HG02588 (cell line): ENCODE data around the gene MMP27.
A peak's percentile ranks its signal among the peaks of the same experiment; 100 is the strongest.

Experiments
- ATAC-seq: cut with Tn5 transposase; IDR thresholded peaks from one replicate; pipeline ENCODE4 v1.9.1; 2021; ENCODE audit warnings: mild to moderate bottlenecking, moderate library complexity; ENCODE audit not compliant: unreplicated experiment

MMP27 gene

DNA sequence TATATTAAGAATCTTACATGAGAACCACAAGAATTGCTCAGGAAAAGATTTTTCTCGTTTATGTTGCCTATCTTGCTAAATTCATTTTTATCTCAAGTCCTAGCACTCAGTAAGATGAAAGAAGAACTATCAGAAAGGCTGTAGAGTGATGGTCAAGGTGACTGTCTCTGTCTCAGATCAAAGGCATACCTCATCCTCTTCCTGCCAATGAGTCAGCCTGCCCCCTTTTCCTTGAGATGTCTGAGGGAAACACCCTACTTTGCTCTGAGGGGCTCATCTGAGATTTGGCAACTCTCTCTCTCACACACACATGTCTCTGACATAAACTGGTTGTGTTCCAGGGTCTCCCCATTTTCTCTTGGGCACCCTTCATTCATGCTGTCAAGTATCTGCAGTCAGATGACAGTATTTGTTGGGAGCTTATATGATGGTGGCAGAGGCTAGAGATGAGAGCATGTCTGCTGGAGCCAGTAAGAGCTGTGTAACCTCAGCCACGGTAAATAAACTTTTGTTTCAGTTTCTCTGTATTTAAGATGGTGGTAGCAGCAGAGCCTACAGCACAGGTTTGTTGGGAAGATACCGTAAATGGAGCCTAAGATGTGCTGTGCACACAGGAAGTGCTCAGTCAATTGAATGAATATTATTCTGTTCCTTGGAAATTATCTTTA, 1.6 kb downstream of the MMP27 start:
- ATAC-seq = no peak

DNA sequence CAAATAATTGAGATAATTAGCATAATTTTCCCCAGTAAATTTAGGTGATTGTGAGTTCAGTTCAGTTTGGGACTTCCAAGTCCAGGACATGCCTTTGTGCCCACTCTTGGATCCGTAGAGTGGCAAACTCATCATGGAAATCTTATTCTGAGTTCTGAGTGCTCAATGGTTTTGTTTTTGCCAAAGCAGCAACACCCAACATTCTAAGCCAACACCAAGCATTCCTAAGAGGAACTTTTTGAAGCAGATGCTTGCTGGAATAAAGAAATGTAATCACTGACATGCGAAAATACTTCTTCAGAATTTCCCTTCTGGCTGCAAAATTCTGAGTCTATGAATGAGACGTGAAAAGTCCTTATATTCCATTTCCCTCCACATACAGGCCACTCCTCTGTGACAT, 10.4 kb downstream of the MMP27 start:
- no peak for ATAC-seq

DNA sequence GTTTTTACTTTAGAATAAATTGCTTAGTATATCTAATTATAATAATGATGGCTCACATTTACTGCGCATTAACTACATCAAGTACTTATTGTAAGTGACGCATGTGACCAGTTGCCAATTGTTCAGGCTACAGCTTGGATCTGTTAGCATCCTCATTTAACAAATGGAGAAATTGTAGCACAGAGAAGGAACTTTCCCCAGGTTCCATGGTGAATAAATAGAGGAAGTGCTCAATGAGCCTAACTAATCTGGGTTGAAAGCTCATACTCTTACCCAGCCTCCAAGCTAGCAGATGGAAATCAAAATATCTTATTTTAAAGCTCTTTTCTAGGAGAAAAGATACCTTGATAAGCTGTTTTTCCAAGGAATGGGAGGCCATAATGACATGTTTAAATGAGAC, 19.8 kb downstream of the MMP27 start:
- ATAC-seq = no peak

- ATAC-seq = no peak
Measured at GRCh38 chr11:102685338-102685737, 20.2 kb downstream of the MMP27 start.

DNA sequence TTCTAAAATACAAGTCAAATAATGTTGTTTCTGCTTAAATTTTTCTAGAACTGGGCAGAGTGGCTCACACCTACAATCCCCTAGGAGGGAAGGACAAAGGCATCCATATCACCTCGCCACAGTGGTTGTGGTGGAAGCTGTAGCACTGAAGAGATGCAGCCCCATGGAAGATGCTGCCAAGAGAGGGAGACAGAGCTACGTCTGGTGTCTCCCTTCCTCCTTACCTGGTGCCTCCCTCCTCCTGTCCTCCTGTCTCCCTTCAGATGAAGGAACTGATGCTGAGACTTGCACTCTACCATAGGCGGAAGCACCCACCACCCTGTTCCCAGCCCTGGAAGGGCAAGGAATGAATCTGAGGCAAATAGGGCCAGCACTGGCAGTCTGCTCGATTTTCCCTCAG, 22.3 kb downstream of the MMP27 start:
- no peak for ATAC-seq

GRCh38 chr11:102680945-102681344, 24.6 kb downstream of the MMP27 start:
- ATAC-seq = no peak

DNA sequence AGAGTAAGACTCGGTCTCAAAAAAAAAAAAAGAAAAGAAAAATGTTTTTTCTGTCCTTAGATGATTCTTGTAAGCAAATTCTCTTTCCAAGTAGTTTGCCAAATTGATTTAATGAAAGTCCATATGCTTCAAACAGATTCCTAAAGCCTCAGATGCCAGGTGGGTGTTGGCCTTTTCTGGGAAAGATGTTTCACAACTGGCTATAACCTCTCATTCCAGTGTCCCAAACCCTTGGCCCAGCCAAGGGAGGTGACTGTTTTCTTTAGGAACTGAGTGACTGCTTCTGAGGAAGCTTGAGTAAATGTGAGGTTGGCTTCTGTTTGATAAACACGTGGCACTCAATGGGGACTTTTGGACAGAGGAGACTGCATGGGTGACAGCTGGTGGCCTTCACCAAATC, 27.5 kb downstream of the MMP27 start:
- no peak for ATAC-seq

DNA sequence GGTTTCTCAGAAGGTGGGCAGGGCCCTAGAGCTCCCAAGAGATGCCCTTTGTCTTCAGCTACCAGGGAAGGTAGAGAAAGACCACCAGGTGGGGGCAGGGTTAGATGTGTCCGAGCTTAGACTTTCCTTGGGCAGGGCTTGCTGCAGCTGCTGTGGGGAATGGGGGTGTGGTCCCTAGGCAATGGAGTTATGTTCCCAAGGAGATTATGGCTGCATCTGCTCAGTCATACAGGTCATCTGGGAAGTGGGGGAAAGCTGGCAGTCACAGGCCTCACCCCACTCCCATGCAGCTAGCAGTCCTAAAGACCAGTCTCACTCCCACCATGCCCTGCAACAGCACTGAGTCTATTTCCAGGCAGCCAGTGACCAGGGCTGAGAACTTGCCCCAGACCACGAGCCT, 29.5 kb downstream of the MMP27 start:
- ATAC-seq = no peak

GRCh38 chr11:102669664-102670063, 35.9 kb downstream of the MMP27 start:
- peak; percentile 67 for ATAC-seq

DNA sequence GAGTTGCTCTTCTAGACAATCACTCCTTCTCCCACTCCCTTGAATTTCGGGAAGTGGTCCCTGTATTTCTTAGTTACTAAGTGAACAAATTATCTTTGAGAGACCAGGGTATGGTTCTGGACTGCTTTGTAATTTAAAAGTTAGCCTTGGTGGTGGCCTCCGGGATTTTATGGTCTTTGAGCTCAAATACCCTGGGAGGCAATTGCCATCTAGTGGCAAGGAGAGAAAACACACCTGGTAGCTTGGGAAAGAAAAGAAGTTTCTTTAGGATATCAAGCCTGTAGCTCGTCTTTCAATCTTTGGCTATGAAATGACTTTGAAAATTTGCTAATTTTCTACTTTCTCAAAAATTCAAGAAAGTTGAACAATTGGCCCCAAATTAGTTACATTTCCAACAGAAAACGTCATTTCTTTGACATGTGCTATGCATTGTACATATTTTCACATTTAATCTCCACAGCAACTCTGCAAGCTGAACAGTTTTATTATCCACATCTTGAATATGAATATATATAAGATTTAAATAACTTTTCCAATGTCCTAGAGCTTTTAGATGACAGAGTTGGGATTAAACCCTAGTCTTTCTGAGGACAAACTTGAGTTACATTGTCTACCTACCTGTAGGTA, 39.1 kb downstream of the MMP27 start:
- ATAC-seq = no peak

DNA sequence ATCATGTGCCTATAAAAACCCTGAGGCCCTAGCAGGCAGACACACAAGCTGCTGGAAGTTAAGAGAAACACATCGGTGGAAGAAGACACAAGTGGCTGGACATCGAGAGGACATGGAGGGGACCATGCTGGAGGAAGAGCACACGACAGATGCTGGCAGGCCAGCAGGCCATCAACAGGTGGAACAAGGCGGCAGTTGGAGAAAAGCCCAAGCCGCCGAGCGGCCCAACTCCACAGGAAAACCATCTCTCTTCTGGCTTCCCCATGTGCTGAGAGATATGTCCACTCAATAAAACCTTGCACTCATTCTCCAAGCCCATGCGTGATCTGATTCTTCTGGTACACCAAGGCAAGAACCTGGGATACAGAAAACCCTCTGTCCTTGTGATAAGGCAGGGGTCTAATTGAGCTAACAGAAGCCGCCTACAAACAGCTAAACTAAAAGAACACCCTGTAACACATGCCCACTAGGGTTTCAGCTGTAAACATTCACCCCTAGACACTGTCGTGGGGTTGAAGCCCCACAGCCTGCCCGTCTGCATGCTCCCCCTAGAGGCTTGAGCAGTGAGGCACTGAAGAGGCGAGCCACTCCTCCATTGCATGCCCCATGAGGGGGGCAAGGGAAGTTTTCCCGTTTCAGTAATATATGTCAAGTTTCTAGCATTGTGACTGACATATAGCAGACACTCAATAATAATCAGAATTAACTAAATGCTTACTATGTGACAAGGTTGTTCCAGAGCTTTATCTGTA, 41.4 kb downstream of the MMP27 start:
- ATAC-seq = no peak

DNA sequence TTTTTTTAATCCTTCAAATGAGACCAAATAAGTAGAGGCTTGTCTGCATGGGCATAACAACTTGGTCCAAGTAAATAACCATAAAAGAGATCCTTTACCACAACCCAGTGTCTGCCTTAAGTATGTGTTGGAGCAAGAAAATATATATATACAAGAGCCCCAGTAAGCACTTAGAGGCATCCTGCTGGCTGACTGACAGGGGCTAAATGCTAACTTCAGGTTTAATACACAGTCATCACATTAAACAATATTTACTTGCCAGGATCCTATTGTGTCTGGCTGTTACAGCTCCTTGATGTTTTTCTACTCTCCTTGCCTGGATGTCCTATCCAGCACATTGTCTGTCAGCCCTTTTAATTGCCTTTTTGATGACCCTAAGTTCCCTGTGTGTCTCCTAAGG, 43.0 kb downstream of the MMP27 start:
- no peak for ATAC-seq

DNA sequence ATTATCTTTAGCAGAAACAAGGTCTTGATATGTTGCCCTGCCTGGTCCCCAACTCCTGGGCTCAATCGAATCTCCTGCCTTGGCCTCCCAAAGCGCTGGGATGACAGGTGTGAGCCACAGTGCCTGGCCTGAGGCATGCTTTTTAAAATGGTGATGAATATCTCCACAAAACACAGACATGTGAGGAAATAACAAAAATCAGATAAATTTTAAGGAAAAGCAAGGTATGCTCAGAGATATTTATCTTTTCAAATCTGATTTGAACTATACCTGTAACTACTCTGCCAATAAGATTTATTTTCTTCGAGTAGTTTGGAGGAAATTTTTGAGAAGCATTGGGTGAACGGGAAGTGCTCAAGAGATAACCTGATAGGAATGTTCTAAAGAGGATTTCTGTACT, 44.5 kb downstream of the MMP27 start:
- no peak for ATAC-seq

GRCh38 chr11:102656528-102656927, 49.0 kb downstream of the MMP27 start:
- ATAC-seq = no peak

DNA sequence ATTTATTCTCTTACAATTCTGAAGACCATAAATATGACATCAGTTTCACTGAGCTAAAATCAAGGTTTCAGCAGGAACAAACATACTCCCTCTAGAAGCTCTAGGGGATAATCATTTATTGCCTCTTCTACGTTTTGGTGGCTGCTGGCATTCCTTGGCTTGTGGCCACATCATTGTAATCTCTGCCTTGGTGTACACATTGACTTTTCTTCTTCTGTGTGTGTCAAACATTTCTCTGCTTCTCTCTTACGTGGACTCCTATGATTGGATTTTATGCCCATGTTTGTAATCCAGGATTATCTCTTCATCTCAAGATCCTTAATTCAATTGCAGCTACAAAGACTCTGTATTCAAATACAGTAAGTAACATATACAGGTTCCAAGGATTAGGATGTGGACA, 50.0 kb downstream of the MMP27 start:
- no peak for ATAC-seq

GRCh38 chr11:102654761-102655160, 50.8 kb downstream of the MMP27 start:
- no peak for ATAC-seq

GRCh38 chr11:102653744-102654291, 51.8 kb downstream of the MMP27 start:
- no peak for ATAC-seq

GRCh38 chr11:102647430-102647829, 58.1 kb downstream of the MMP27 start:
- ATAC-seq = no peak

- no peak for ATAC-seq
Measured at GRCh38 chr11:102643941-102644340, 61.6 kb downstream of the MMP27 start.
